HUES48 (cell line): Measurements from ENCODE around the gene L3MBTL4.

ENCODE experiments used
- H3K27ac ChIP-seq: one replicate; pipeline ENCODE4 v1.7.0; 2013; ENCODE audit warnings: low read depth, low read length, inconsistent platforms
- H3K27me3 ChIP-seq: 2 replicates; pipeline ENCODE4 v1.6.1; 2013; ENCODE audit warnings: mild to moderate bottlenecking, low read length; ENCODE audit not compliant: control insufficient read depth, insufficient read depth
- H3K36me3 ChIP-seq: 2 replicates; pipeline ENCODE4 v1.6.1; 2013; ENCODE audit warnings: low read length; ENCODE audit not compliant: control insufficient read depth, insufficient read depth
- H3K4me1 ChIP-seq: 2 replicates; pipeline ENCODE4 v1.6.1; 2013; ENCODE audit warnings: mild to moderate bottlenecking, low read length; ENCODE audit not compliant: control insufficient read depth, insufficient read depth
- H3K4me3 ChIP-seq: 2 replicates; pipeline ENCODE4 v1.5.1; 2013; ENCODE audit warnings: mild to moderate bottlenecking, low read depth, low read length
- H3K9ac ChIP-seq: 2 replicates; pipeline ENCODE4 v1.6.1; 2013; ENCODE audit warnings: mild to moderate bottlenecking, low read depth, low read length, moderate library complexity
- H3K9me3 ChIP-seq: 2 replicates; pipeline ENCODE4 v1.6.1; 2013; ENCODE audit warnings: low read length; ENCODE audit not compliant: control insufficient read depth, insufficient read depth

The L3MBTL4 gene

GRCh38 chr18:5914016-5914415 is 500.7 kb downstream of the L3MBTL4 start:
- H3K27ac ChIP-seq = no peak overlapping the region
- no peaks in the 10 kb centered on the region for H3K9me3 ChIP-seq
- H3K9ac ChIP-seq = no peak overlapping the region
- no peaks in the 10 kb centered on the region for H3K27me3 ChIP-seq
- peaks cover 14% of the 10 kb centered on the region for H3K4me1 ChIP-seq
- no peak overlapping the region for H3K4me3 ChIP-seq
- no peaks in the 10 kb centered on the region for H3K36me3 ChIP-seq

- Histone ChIP-seq H3K27me3 (no peaks in the 10 kb centered on the region), H3K4me1 (peaks cover 22% of the 10 kb centered on the region), H3K9me3 (no peaks in the 10 kb centered on the region), H3K36me3 (no peaks in the 10 kb centered on the region), H3K4me3 (no peak overlapping the region), H3K27ac (no peak overlapping the region), H3K9ac (no peak overlapping the region)
Observed at GRCh38 chr18:5912566-5912965, 502.1 kb downstream of the L3MBTL4 start.

DNA sequence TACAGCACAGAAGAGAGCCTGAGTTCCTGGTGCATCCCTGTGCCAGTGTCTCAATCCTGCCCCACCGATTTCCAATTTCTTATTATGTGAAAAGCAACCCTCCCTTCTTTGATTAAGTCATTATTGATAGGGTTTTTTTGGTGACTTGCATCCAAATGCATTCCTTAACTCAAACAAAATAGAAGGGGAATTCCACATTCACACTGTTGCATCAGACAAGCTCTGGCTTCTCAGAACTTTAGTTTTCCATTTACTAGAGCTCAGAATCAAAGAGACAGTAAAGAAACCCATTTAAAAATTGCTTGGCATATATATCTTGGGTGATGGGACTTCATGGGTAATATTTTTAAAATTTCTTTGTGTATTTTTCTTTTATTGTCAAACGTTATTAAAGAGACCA is 505.6 kb downstream of the L3MBTL4 start:
- peaks cover 18% of the 10 kb centered on the region for H3K4me1 ChIP-seq
- no peak overlapping the region for H3K27ac ChIP-seq
- no peak overlapping the region for H3K9ac ChIP-seq
- no peaks in the 10 kb centered on the region for H3K9me3 ChIP-seq
- H3K4me3 ChIP-seq = no peak overlapping the region; the same call in 1 of the 2 replicates
- no peaks in the 10 kb centered on the region for H3K36me3 ChIP-seq
- no peaks in the 10 kb centered on the region for H3K27me3 ChIP-seq
